ENCODE measurements around the gene C22orf23.
"Not testable (repeated sequence)": the region's sequence is repeated elsewhere in the genome, so short reads cannot be mapped to it uniquely, and the experiment has no call there.

C22orf23 gene

DNA sequence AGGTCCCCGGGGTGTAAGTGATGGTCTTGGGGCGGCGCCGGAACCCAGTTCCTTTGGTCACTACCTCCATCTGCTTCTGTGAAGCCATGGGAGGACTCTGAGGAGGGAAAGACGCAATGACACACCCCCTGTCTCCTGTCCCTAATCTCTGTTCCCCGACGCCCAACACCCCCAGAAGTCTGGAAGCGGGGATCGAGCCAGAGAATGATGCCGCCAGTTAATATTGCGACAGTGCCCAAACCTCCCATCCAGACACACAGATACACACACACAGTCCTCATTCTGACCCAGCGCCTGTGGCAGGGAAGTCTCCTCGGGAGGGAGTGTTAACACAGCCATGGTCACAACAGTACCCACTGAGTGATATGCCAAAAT lies 352 bp downstream of the C22orf23 start:
- DNase-seq (ENCODE audit: low spot score): no peak

- DNase-seq (ENCODE audit: low spot score): not testable (repeated sequence)
These were observed 772 bp downstream of the C22orf23 start for GRCh38 chr22:37952629-37953028.

GRCh38 chr22:37951305-37951704 lies 2.1 kb downstream of the C22orf23 start:
- DNase-seq (ENCODE audit: low spot score): no peak

DNA sequence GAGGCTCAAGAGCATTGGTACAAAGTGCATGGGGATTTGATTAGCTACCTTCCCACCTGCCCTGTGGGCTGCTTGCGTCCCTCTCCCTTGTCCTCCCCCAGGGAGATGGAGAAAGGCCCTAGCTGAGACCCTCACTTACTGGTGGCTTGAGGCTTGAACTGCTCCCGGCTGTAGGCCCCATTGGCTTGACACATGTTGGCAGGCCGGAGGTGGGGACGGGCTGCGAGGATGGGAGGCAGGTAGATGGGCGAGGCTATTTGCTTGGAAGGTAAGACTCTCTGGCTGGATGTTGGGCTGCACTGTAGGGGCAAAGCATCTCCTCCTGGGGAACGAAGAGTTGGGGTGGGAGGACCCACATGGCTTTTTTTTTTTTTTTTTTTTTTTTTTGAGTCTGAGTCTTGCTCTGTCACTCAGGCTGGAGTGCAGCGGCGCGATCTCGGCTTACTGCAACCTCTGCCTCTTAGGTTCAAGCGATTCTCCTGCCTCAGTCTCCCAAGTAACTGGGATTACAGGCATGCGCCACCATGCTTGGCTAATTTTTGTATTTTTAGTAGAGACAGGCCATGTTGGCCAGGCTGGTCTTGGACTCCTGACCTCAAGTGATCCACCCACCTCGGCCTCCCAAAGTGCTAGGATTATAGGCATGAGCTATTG lies 6.1 kb downstream of the C22orf23 start:
- DNase-seq (ENCODE audit: low spot score): not testable (repeated sequence)

- not testable (repeated sequence) for DNase-seq (ENCODE audit: low spot score)
These were observed 9.0 kb downstream of the C22orf23 start for GRCh38 chr22:37944423-37944822.

- DNase-seq (ENCODE audit: low spot score): no peak
These were observed 9.6 kb downstream of the C22orf23 start for GRCh38 chr22:37943825-37944198.

- no peak for DNase-seq (ENCODE audit: low spot score)
These were observed 10.1 kb downstream of the C22orf23 start for GRCh38 chr22:37943136-37943824.

GRCh38 chr22:37942133-37942532 lies 11.3 kb downstream of the C22orf23 start:
- no peak for DNase-seq (ENCODE audit: low spot score)

DNA sequence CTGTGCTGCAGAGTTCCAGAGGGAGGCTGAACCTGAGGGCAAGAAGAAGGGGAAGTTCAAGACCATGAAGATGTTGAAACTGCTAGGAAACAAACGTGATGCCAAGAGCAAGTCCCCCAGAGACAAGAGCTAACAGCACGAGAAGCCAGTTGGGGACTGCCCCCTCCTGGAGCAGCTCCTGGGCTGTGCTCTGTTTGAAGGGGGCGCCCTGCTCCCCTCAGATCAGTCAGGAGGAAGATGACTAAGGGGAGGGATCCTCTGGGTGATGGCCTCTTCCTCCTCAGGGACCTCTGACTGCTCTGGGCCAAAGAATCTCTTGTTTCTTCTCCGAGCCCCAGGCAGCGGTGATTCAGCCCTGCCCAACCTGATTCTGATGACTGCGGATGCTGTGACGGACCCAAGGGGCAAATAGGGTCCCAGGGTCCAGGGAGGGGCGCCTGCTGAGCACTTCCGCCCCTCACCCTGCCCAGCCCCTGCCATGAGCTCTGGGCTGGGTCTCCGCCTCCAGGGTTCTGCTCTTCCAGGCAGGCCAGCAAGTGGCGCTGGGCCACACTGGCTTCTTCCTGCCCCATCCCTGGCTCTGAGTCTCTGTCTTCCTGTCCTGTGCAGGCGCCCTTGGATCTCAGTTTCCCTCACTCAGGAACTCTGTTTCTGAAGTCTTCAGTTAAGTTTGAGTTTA lies 12.6 kb downstream of the C22orf23 start:
- no peak for DNase-seq (ENCODE audit: low spot score)

DNA sequence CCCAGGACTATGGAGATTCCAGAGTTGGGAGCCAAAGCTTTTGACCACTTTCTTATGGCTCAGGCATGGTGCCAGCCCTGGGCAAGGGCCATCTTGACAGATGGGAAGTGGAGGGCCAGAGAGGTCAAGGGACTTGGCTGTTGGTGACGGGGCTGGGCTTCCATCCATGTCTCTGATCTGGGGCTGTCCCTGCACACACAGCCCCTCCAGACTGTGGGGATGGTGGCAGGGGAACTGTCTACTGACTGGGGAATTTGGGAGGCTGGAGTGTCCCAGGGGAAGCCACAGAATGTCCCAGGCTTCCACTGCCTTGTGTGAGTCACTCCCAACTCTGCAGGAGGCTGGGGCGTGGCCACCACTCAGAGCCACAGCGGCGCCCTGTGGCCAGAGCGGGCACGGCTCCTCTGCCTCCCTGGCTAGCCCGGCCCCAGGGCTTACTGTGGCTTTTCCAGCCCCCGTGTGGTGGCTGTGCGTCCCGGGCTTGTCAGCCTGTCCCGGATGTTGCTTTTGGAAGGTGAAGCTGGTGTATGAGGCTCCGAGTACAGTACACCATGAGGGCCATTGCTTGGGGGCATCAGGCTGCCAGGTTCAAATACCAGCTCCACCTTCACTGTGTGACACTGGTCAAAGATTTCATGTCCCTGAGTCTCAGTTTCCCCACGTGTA lies 19.6 kb downstream of the C22orf23 start:
- DNase-seq (ENCODE audit: low spot score): peak; percentile 94

- no peak for DNase-seq (ENCODE audit: low spot score)
These were observed 20.4 kb downstream of the C22orf23 start for GRCh38 chr22:37932821-37933578.

DNA sequence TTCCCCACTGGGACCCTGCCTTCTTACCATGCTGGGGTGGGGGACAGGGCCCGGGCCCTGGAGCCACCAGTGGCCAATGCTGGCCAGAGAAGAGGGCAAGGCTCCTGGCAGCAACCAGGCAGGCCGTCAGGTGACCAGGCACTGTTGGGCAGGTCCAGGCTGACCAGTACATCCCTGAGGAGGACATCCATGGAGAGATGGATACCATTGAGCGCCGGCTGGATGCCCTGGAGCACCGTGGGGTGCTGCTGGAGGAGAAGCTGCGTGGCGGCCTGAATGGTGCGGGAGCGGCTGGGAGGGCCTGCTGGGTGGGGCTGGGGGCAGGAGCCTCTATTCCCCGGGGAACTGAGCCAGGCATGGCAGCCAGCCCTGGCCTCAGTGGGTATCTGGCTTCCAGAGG lies 21.0 kb downstream of the C22orf23 start:
- DNase-seq (ENCODE audit: low spot score): no peak

DNA sequence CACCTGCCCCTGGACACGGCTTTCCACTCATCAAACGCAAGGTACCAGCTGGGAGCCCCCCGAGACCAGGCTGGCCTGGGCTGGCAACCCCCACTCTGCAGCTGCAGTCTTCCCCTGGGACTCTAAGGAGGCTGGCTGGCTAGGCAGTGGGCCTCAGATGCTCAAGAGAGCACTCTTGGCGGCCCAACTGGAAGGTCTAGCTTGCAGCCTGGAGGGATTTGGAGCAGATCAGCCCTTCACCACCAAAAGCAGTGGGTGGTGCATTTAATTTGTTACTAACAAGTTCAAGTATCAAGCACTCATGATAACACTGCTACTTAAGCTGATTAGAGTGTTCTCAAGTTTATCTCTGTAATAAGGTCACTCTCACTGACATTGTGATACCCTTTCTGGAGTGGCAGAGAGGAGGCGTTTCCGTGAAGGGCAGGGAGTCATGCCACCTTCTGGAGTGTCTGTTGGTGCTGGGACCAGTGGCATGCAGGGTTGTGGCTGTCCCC lies 21.5 kb downstream of the C22orf23 start:
- DNase-seq (ENCODE audit: low spot score): no peak

GRCh38 chr22:37930952-37931440 lies 22.4 kb downstream of the C22orf23 start:
- no peak for DNase-seq (ENCODE audit: low spot score)

DNA sequence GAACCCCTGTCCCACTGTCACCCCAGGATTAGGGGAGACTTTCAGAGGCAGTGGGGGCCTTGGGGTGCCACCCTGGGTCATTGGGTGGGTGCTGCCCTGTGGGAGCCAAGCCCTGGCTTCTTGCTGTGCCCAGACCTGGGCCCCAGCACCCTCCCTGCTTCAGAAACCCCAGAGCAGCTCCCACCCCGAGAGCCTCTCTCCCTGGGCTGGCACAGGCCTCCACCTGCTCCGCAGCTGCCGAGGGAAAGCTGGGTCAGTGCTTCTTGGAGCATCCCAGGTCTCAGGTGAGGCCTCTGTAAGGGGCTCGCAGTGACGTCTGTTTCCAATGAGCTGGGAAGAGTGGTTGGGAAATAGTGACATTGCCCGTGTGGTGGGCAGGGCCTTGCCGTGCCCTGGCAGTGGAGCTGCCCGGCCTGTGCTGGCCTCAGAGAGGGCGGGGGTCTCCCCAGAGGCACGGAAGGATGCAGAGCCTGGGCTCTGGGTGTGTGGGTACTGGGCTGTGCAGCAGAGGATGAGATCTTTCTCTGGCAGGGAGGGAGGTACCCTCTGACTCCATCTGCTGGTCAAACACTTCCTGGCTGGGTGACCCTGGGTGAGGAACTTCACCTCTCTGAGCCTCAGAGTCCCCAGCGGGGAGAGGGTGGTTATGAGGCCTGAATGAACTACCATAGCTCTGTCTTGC lies 23.0 kb downstream of the C22orf23 start:
- no peak for DNase-seq (ENCODE audit: low spot score)

DNA sequence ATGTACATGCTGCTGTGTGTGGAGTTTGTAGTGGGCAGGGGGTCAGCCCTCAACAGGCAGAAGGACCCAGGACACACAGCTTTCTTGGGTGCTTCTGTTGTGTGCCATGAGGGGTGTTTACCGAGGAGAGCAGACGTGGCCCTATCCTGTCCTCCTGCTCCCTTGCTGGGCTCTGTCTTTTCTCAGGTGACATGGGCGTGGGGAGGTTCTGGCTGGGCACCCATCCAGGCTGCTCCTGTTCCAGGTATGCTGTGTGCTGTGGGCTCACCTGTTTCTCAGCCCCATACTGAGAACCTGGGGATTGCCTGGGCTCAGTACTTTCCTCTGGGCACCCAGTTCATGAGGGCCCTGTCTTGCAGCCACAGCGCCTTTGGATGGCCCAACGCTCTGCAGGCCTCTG lies 24.0 kb downstream of the C22orf23 start:
- DNase-seq (ENCODE audit: low spot score): no peak

- DNase-seq (ENCODE audit: low spot score): no peak
These were observed 25.8 kb downstream of the C22orf23 start for GRCh38 chr22:37927637-37927936.

- DNase-seq (ENCODE audit: low spot score): no peak
These were observed 26.4 kb downstream of the C22orf23 start for GRCh38 chr22:37926771-37927636.

DNA sequence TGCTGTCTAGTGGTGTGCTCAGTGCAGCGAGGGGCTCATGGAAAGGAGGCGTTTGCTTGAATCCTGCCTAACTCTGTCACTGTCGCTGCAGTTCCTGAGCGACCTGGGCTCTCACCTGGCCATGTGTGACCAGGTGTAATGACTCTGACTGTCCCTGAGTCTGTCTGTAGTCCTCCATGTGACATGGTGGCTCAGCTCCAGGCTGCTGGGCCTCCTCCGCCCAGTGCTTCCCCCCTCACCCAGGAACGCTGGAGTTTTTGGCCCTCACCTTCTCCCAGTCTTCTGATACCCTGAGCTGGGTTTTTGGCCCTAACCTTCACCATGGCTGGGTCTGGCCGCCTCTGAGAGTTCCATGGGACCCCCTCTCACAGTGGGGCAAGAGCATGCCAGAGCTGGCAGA lies 27.0 kb downstream of the C22orf23 start:
- no peak for DNase-seq (ENCODE audit: low spot score)

- no peak for DNase-seq (ENCODE audit: low spot score)
These were observed 27.6 kb downstream of the C22orf23 start for GRCh38 chr22:37925767-37926166.
